Neural cell (in vitro differentiated cells): ENCODE measurements around the gene WNK3.

ENCODE experiments used
- CTCF ChIP-seq: fragments of 450-650 bp; IDR thresholded peaks from 2 replicates; pipeline ENCODE4 v1.5.1; 2014; ENCODE audit warnings: antibody characterized with exemption, mild to moderate bottlenecking, moderate library complexity; ENCODE audit not compliant: poor library complexity, severe bottlenecking
- REST ChIP-seq: IDR thresholded peaks from 2 replicates; pipeline ENCODE4 v1.6.1; 2012; ENCODE audit warnings: borderline replicate concordance

- TF ChIP-seq CTCF (no peak), REST (no peak)
These were observed 69.6 kb downstream of the WNK3 start for GRCh38 chrX:54288277-54288676.
